GM04504 (cell line): ENCODE data around the gene ANO9.
"Not testable (repeated sequence)": the region's sequence is repeated elsewhere in the genome, so short reads cannot be mapped to it uniquely, and the experiment has no call there.

Source experiments
- DNase-seq: peaks from one replicate; pipeline ENCODE4 v3.0.0-alpha.2; 2012; ENCODE audit warnings: low read depth

The ANO9 gene

DNA sequence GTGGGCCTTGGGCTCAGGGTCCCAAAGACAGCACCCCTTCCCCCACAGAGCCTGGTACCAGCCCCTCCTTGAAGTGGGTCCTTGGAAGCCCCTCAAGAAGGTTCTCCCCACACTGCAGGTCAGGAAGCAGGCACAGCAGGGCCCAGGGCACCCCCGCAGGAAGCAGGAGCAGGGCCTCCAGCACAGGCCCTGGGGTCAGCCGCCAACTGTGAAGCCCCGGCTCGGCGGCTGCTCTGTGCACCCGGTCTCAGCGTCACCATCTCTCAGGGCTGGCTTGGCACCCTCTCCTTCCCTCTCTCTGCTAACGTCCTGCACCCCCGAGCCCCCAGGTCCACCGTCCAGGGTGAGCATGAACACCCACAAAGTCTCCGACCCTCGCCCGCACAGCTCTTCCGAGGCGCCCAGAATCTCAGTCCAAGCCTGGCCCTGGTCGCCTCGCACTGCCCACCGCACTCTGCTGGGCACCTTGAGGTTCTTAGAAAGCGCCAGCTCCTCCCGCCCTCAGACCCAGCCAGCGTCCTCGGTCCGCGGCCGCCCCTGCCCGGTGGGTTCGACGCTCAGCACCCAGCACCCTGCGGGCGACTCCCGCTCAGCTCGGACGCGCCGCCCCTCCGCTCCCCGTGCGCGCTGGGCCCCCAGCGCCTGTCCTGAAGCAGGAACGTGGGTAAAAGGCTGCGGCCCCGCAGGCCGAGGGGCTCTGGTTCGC is 25.6 kb downstream of the ANO9 start:
- no peak for DNase-seq

GRCh38 chr11:415640-416041 is 26.2 kb downstream of the ANO9 start:
- no peak for DNase-seq

- no peak for DNase-seq
Observed at GRCh38 chr11:414318-414857, 27.4 kb downstream of the ANO9 start.

DNA sequence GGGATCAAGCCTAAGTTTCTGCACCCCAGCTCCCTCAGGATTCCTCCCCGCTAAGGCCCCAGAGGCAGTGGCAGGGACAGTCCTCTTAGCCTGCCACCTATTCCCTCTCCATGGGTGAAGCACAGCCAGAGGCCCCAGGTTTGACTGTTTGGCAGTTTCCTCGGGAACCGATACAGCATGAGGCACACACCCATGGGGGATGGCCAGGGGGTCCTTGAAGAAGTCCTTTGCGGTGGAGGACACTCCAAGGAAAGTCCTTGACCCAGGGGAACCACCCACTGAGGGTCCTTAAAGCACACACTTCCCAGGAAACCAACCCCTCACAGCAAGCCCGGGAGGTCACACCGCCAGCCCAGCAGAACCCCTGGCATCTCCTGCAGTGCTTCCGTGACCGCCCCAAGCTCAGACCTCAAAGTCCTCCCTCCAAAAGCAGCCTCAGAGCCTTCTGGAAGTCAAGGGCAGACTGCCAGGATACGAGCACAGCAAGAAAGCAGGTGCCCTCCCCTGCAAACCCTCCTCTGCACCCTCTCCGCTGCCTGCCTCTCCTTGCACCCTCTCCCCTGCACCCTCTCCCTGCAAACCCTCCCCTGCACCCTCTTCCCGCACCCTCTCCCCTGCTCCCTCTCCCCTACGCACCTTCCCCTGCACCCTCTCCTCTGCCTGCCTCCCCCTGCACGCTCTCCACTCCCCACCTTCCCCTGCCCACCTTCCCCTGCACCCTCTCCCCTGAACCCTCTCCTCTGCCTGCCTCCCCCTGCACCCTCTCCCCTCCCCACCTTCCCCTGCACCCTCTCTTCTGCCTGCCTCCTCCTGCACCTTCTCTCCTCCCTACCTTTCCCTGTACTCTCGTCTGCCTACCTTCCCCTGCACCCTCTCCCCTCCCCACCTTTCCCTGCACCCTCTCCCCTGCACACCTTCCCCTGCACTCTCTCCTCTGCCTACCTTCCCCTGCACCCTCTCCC is 28.4 kb downstream of the ANO9 start:
- DNase-seq: no peak

- DNase-seq: no peak
Observed at GRCh38 chr11:412641-413119, 29.1 kb downstream of the ANO9 start.

- not testable (repeated sequence) for DNase-seq
Observed at GRCh38 chr11:411520-411919, 30.3 kb downstream of the ANO9 start.

DNA sequence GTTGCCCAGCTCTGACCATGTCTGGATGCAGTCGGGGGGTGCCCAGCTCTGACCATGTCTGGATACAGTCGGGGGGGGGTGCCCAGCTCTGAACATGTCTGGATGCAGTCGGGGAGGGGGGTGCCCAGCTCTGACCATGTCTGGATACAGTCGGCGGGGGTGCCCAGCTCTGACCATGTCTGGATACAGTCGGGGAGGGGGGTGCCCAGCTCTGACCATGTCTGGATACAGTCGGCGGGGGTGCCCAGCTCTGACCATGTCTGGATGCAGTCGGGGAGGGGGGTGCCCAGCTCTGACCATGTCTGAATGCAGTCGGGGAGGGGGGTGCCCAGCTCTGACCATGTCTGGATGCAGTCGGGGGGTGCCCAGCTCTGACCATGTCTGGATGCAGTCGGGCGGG is 31.1 kb downstream of the ANO9 start:
- DNase-seq: not testable (repeated sequence)

GRCh38 chr11:409600-410483 is 32.0 kb downstream of the ANO9 start:
- DNase-seq: no peak

DNA sequence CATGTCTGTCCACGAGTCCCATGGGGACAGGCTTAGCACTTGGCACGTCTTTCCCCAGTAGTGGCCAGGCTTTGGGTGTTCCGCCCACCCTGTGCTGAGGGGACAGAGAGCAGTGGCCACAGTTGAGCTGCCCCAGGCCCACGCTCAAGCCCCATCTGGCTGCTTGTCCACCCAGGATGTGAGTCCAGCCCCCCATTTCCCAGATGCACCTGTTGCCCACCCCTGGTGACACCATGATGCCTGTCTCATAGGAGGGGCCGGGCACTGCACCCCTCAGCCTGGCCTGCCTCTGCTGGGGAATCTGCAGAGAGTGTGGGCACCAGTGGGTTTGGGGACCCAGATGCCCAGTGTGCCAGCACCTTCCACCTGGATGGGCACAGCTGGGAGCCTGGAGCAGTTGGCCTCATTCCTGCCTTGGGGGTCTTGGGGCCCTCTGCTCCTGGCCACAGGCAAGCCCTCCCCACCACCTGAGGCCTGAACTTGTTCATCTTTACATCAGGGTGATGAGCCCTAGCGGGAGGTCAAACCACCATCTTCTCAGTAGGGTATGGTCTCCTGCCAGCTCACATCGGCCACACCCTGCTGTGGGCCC is 32.7 kb downstream of the ANO9 start:
- no peak for DNase-seq

GRCh38 chr11:408154-409007 is 33.4 kb downstream of the ANO9 start:
- no peak for DNase-seq

- no peak for DNase-seq
Observed at GRCh38 chr11:407651-408123, 34.1 kb downstream of the ANO9 start.

DNA sequence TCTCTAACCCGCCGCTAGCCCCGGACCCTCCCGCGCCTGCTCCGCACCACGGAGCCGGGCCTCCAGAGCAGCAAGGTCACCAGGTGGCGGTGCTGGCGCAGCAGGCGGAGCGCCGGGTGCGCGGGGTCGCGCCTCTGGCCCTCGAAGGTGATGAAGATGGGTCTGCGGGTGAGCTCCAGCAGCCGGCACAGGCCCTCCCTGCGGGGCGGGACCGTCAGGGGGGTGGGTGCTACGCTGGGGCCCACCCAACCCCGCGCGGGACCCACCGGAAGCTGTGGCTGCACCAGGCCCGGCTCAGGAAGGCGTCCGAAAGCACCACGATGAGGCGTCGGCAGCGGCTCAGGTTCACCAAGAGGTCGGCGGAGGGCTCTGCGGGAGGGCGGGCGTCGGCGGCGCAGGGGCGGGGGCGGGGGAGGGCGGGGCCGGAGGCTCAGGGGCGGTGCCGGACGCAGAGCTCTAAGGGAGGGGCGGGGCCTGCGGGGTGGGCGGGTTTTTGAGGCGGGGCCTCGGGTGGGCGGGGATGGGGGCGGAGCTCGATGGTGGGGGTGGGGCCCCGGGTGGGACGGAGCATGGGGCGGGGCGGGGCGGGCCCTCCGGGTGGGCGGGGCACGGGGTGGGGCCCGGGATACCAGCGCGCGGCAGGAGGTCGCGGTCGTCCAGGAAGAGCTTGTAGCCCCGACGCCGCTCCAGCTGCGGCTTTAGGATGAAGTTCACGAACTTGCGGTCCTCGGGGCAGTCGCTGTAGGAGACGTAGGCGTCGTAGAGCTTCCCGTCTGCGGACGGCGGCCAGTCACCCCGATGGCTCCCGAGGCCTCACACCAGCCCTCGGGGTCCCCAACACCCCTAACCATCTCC is 34.8 kb downstream of the ANO9 start:
- DNase-seq: peak; percentile 35

GRCh38 chr11:405954-406795 is 35.6 kb downstream of the ANO9 start:
- DNase-seq: no peak

DNA sequence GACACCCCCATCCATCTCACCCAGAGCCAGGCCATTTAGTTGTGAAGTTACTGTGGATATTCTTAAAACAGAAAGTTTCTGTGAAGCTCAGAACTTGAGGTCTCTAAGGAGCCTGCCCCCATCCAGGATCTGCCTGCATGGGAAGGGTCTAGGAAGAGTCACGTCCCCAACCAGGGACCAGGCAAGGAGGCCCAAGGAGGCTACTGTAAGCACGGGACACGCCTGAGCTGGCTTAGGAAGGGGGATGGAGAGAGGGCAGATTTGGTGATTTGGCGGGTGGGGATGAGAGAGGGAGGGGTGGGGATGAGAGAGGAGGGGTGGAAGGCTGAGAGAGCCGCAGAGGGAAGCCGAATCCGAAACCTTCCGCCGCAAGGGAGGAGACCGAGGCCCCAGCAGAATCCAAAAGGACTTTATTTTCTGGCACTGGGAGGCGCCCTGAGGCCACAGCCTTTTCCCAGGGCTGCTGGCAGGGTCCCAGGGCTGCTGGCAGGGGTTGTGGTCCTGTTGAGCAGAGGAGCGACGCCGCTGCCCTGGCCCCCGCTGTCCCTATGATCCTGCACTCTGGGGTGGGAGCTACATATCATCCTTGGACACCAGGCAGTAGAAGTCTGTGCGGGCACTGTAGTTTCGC is 36.4 kb downstream of the ANO9 start:
- no peak for DNase-seq

GRCh38 chr11:404551-405264 is 37.1 kb downstream of the ANO9 start:
- DNase-seq: no peak

DNA sequence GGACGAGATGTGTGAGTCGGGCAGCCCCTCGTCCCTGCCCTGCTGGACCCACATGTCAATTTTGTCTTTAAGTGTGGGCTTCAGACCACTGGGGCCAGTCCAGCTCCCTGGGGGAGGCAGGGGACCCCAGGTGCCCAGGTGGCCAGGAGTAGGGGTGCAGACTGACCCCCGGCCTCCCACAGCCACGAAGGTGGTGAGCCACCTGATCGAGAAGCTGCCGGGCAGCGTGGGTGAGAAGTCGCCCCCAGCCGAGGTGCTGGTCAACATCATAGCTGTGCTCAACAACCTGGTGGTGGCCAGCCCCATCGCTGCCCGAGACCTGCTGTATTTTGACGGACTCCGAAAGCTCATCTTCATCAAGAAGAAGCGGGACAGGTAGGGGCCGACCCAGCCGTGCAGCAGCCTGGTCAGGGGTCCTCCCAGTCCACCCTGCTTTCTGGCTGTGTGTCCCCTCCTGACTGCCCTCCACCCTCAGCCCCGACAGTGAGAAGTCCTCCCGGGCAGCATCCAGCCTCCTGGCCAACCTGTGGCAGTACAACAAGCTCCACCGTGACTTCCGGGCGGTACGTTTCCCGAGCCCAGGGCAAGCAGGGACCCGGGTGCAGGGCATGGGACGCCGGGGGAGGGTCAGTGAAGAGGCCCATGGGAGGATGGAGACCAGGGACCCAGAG is 37.9 kb downstream of the ANO9 start:
- DNase-seq: no peak
